C4-2B (cell line): ENCODE results near the gene CST4.

Experiments
- CTCF ChIP-seq: fragments of 450-650 bp; conservative IDR thresholded peaks from 2 replicates; pipeline ENCODE4 v1.5.1; 2017; ENCODE audit warnings: mild to moderate bottlenecking
- ZFX ChIP-seq: fragments of 450-650 bp; IDR thresholded peaks from 2 replicates; pipeline ENCODE4 v1.6.1; 2017

GRCh38 chr20:23727016-23727415 lies 38.2 kb upstream of the CST4 start:
- TF ChIP-seq CTCF (no peak), ZFX (no peak)
